HG03520 (cell line): ENCODE results near the gene CCDC93.
"Not testable (repeated sequence)": the region's sequence is repeated elsewhere in the genome, so short reads cannot be mapped to it uniquely, and the experiment has no call there.

Experiments used
- ATAC-seq: cut with Tn5 transposase; IDR thresholded peaks from one replicate; pipeline ENCODE4 v1.9.1; 2021; ENCODE audit warnings: mild to moderate bottlenecking, moderate library complexity; ENCODE audit not compliant: unreplicated experiment

CCDC93 gene

DNA sequence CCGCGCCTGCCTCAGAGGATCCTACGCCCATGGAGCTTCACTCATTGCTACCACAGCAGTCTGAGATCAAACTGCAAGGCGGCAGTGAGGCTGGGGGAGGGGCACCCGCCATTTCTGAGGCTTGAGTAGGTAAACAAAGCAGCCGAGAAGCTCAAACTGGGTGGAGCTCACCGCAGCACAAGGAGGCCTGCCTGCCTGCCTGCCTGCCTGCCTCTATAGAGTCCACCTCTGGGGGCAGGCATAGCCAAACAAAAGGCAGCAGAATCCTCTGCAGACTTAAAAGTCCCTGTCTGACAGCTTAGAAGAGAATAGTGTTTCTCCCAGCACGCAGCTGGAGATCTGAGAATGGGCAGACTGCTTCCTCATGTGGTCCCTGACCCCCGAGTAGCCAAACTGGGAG lies 90.4 kb downstream of the CCDC93 start:
- ATAC-seq: not testable (repeated sequence)

DNA sequence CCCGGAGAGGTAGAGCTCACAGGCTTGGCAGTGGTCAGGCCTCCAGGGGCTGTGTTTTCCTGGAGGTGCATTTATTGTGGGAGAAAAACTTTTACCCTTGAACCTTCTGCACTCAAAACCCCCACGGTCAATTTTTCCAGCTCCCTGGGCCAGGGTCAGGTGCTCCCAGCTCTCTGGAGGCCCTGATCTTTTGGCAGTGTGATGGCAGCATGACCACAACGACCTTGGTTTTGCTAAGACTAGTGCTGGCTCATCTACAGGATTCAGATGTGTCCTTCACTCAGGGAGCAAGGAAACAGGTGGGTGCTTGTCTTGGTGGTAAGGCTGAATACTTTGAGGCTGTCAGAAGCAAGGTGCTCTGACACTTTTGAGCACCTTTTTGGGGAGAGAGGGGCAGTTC lies 92.3 kb downstream of the CCDC93 start:
- no peak for ATAC-seq

DNA sequence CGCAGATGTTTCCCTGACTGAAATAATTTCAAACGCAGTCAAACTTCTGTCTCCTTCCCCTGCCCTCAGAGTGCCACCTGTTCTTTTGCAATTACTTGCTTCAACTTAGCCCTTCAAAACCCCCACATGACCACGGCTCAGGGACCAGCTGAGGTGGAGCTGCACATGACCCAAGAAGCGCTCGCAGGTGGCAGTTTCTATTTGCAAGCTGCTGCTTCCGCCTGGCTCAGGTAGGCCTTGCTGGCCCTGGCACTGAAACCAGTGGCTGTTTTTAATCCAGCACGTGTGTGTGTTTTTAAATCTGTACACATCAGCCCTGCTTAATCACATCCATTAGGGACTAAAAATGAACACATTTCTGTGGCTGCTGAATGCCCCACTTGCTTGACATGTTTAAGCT lies 95.3 kb downstream of the CCDC93 start:
- no peak for ATAC-seq

DNA sequence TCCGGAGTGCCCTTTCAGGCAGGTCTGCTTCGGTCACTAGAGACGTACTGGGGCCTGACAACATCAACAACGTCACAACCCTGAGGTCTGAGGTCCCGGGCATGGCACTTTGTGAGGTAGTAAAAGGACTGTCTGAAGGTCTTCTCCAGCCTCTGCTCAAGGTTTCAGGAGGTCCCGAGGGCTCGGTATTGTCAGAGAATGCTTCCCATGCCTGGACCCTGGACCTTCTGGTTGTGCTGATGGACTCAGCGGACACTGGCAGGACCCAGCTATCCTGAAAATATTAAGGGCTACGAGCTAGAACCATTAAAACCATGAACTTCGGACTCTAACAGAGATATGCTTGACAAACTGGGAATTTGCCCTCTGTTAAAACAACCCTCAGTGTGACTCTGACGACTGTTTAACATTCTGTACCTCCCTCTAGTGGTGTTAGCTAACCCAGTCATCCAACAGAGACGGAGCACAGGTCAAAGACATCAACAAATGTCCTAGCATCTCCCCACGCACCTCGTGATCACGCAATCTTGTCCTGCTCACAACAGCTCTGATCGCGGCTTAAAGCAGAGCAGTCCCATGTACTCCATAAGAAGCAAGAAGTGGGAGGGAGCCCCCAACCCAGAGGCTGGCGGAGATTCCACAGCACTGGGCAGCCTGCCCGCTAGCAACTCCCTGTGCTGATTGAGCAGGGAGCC lies 96.5 kb downstream of the CCDC93 start:
- ATAC-seq: no peak

DNA sequence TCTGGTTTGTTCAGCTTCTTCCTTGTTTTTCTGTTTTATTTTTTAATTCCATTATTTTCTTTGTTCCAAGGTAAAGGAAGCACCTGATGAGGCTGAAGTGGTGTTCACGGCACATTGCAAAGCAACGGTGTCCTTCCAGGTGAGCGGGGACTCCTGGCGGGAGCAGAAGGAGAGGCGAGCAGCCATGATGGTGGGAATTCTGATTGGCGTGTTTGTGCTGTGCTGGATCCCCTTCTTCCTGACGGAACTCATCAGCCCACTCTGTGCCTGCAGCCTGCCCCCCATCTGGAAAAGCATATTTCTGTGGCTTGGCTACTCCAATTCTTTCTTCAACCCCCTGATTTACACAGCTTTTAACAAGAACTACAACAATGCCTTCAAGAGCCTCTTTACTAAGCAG lies 110.9 kb downstream of the CCDC93 start:
- ATAC-seq: no peak

DNA sequence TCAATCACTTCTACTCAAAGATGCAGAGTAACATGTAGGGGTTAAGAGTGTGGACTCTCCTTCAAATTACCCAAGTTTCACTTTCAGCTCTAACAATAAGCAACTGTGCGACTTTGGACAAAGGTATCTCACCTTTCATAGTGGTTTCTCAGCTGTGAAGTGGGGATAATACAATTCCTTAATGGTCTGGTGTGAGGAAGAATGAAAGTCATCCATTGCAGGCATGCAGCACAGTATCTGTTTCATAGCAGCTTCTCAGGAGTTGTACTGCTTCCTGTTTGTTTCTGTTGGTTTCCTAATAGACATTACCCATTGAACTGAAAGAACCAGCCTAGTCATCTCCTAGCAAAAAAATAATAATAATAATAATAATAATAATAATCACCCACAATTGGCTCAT lies 125.0 kb downstream of the CCDC93 start:
- ATAC-seq: peak; percentile 46

DNA sequence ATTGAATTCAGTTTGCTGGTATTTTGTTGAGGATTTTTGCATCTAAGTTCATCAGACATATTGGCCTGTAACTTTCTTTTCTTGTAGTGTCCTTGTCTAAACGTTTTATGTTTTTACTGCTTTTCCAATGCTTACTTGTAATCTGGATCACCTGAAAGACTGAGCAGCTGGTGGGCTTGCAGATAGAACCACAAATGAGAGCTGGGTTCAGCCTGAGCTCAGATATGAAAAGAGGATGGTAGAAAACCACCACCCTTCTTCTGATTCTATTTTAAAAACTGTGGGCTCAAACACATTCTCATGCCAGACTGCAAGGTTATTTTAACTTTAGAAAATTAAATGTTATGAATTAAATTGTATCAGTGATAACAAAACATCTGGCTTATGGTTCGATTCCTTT lies 128.6 kb downstream of the CCDC93 start:
- ATAC-seq: no peak

DNA sequence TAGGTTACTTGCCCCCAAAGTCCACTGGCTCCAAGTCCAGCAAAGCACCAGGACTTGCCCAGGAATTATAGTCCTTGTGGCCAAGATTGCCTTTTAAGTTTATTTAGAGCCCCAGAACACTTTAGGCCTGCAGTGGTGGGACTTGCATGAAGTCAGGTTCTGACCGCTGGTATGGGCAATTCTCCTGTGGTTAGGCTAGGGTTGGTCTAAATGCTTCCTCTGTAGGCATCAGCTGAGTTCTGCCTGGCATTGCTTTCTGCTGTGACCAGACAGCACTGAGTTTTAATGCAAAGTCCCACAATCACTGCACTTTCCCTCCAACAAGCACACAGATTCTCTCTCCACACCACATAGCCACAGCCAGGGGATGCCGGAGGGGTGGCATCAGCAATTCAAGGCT lies 134.9 kb downstream of the CCDC93 start:
- no peak for ATAC-seq

DNA sequence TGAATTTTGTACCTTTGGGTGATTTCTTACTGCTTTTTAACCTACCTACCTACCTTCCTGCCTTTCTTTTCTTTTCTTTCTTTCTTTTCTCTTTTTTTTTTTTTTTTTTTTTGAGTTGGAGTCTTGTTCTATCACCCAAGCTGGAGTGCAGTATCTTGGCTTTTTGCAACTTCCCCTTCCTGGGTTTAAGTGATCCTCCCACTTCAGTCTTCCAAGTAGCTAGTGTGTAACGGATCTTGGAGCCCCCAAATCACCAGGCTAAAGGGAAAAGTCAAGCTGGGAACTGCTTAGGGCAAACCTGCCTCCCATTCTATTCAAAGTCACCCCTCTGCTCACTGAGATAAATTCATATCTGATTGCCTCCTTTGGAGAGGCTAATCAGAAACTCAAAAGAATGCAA lies 138.1 kb downstream of the CCDC93 start:
- ATAC-seq: no peak
